Neuronal stem cell (in vitro differentiated cells): ENCODE results near the gene KDR.

ENCODE experiments used
- DNase-seq: peaks from one replicate; pipeline ENCODE4 v3.0.0-alpha.2; 2013; ENCODE audit warnings: low spot score
- H2AFZ ChIP-seq: one replicate; pipeline ENCODE4 v1.6.1; 2013; ENCODE audit warnings: mild to moderate bottlenecking, low read length, inconsistent platforms
- H2AK5ac ChIP-seq: 2 replicates; pipeline ENCODE4 v1.6.1; 2013; ENCODE audit warnings: low read depth, mild to moderate bottlenecking, inconsistent platforms, low read length, moderate library complexity, mixed read lengths
- H2BK120ac ChIP-seq: 2 replicates; pipeline ENCODE4 v1.6.1; 2013; ENCODE audit warnings: low read depth, mild to moderate bottlenecking, inconsistent platforms, low read length, moderate library complexity, mixed read lengths
- H2BK12ac ChIP-seq: one replicate; pipeline ENCODE4 v1.6.1; 2013; ENCODE audit warnings: low read length, inconsistent platforms
- H2BK15ac ChIP-seq: 2 replicates; pipeline ENCODE4 v1.6.1; 2013; ENCODE audit warnings: mild to moderate bottlenecking, low read length, inconsistent platforms, mixed read lengths
- H2BK5ac ChIP-seq: one replicate; pipeline ENCODE4 v1.6.1; 2013; ENCODE audit warnings: inconsistent platforms, mild to moderate bottlenecking, low read length, moderate library complexity
- H3K14ac ChIP-seq: one replicate; pipeline ENCODE4 v1.6.1; 2013; ENCODE audit warnings: low read length, inconsistent platforms
- H3K18ac ChIP-seq: 2 replicates; pipeline ENCODE4 v1.6.1; 2013; ENCODE audit warnings: low read length, inconsistent platforms
- H3K23ac ChIP-seq: 2 replicates; pipeline ENCODE4 v1.6.1; 2013; ENCODE audit warnings: low read depth, mild to moderate bottlenecking, mixed read lengths, low read length, inconsistent platforms; ENCODE audit not compliant: poor library complexity
- H3K27ac ChIP-seq: replicated peaks from 3 replicates; pipeline ENCODE4 v1.5.1; 2013; ENCODE audit warnings: low read length, inconsistent platforms
- H3K27me3 ChIP-seq, 3 experiments: 2 replicates each; pipeline ENCODE4 v1.6.1; 2013; ENCODE audit warnings: low read length in 3 of 3, mild to moderate bottlenecking in 2 of 3, inconsistent platforms in 1 of 3, low read depth in 1 of 3, mixed read lengths in 1 of 3, moderate library complexity in 1 of 3; ENCODE audit not compliant: control insufficient read depth in 3 of 3, insufficient read depth in 3 of 3
- H3K36me3 ChIP-seq, 2 donors: replicated peaks in 1 of 2; 2 replicates each; pipeline ENCODE4 v1.6.1; 2013; ENCODE audit warnings: low read length in 2 of 2; ENCODE audit not compliant: control insufficient read depth in 2 of 2, insufficient read depth in 2 of 2
- H3K4ac ChIP-seq: 2 replicates; pipeline ENCODE4 v1.6.1; 2013; ENCODE audit warnings: inconsistent platforms, mild to moderate bottlenecking, low read length, moderate library complexity
- H3K4me1 ChIP-seq, 2 donors: 1 replicate in 1 of 2; 2 replicates in 1 of 2; pipeline ENCODE4 v1.6.1; 2013; ENCODE audit warnings: low read length in 2 of 2, low read depth in 1 of 2; ENCODE audit not compliant: control insufficient read depth in 2 of 2, insufficient read depth in 1 of 2
- H3K4me2 ChIP-seq: one replicate; pipeline ENCODE4 v1.6.1; 2013; ENCODE audit warnings: mild to moderate bottlenecking, low read length, inconsistent platforms; ENCODE audit not compliant: insufficient read depth, poor library complexity, severe bottlenecking
- H3K4me3 ChIP-seq, 2 donors: 2 replicates each; pipeline ENCODE4 v1.5.1; 2013; ENCODE audit warnings: low read length in 2 of 2, mild to moderate bottlenecking in 2 of 2, inconsistent platforms in 1 of 2, moderate library complexity in 1 of 2
- H3K79me1 ChIP-seq: one replicate; pipeline ENCODE4 v1.6.1; 2013; ENCODE audit warnings: low read depth, mild to moderate bottlenecking, inconsistent platforms, low read length, moderate library complexity
- H3K9ac ChIP-seq: one replicate; pipeline ENCODE4 v1.6.1; 2013; ENCODE audit warnings: mild to moderate bottlenecking, low read depth, low read length, inconsistent platforms; ENCODE audit not compliant: poor library complexity
- H3K9me3 ChIP-seq, 2 donors: replicated peaks in 1 of 2; 2 replicates each; pipeline versions ENCODE3 to v1.6.1; 2013; ENCODE audit warnings: low read length in 2 of 2, mild to moderate bottlenecking in 2 of 2, inconsistent platforms in 1 of 2, low read depth in 1 of 2, mixed read lengths in 1 of 2, moderate library complexity in 1 of 2; ENCODE audit not compliant: control insufficient read depth in 2 of 2, insufficient read depth in 1 of 2
- H4K8ac ChIP-seq: one replicate; pipeline ENCODE4 v1.6.1; 2013; ENCODE audit warnings: low read depth, mild to moderate bottlenecking, inconsistent platforms, low read length, moderate library complexity
- H4K91ac ChIP-seq: one replicate; pipeline ENCODE4 v1.6.1; 2013; ENCODE audit warnings: low read length, low read depth, mild to moderate bottlenecking, inconsistent platforms; ENCODE audit not compliant: poor library complexity
- WGBS, 2 donors: extraction: QIAGEN DNeasy Blood & Tissue Kit; methylation state at CpG; one replicate each; pipeline ENCODE4 v1.1.7; 2013; ENCODE audit warnings: missing lambda C conversion rate in 2 of 2, mixed read lengths in 1 of 2; ENCODE audit not compliant: insufficient read length in 2 of 2, insufficient replicate concordance in 1 of 2; ENCODE audit errors: extremely low coverage in 2 of 2; 5-methylcytosine and 5-hydroxymethylcytosine counted together

KDR gene

GRCh38 chr4:55143858-55144257, 18.5 kb upstream of the KDR start:
- H3K14ac ChIP-seq = no peak overlapping the region
- no peak overlapping the region for H3K27ac ChIP-seq
- WGBS, 2 donors = no CpG with 5 or more reads among the region's 2 CpGs

GRCh38 chr4:55138367-55138766, 13.0 kb upstream of the KDR start:
- H2BK5ac ChIP-seq = no peak overlapping the region
- H3K18ac ChIP-seq = no peak overlapping the region
- no CpG with 5 or more reads among the region's 4 CpGs for WGBS, 2 donors
- H4K8ac ChIP-seq = no peak overlapping the region
- no peak overlapping the region for H3K4me3 ChIP-seq
- H2AFZ ChIP-seq = peak overlapping the region; percentile 31
- no peaks in the 10 kb centered on the region for H3K36me3 ChIP-seq
- H3K4me2 ChIP-seq = no peak overlapping the region
- H2BK12ac ChIP-seq = no peak overlapping the region
- H3K4me1 ChIP-seq = peaks cover 0 to 3% of the 10 kb centered on the region in 2 donors
- no peak overlapping the region for H2BK15ac ChIP-seq
- no peak overlapping the region for H3K9ac ChIP-seq
- H3K9me3 ChIP-seq = no peaks in the 10 kb centered on the region
- no peak overlapping the region for H3K23ac ChIP-seq
- H3K27ac ChIP-seq = no peak overlapping the region
- H3K14ac ChIP-seq = no peak overlapping the region
- H3K27me3 ChIP-seq = no peaks in the 10 kb centered on the region
- H3K4ac ChIP-seq = no peak overlapping the region
- no peaks in the 10 kb centered on the region for H3K79me1 ChIP-seq
- H4K91ac ChIP-seq = no peak overlapping the region
- DNase-seq = no peak
- no peak overlapping the region for H2AK5ac ChIP-seq
- H2BK120ac ChIP-seq = no peak overlapping the region

More at GRCh38 chr4:55143858-55144257, 18.5 kb upstream of the KDR start:
- Histone ChIP-seq H3K9me3 (no peaks in the 10 kb centered on the region), H2BK15ac (no peak overlapping the region), H3K79me1 (no peaks in the 10 kb centered on the region), H3K4me2 (no peak overlapping the region), H3K36me3 (no peaks in the 10 kb centered on the region), H2BK5ac (no peak overlapping the region), H3K9ac (no peak overlapping the region), H4K8ac (no peak overlapping the region), H3K4ac (no peak overlapping the region), H3K4me3 (no peak overlapping the region), H4K91ac (no peak overlapping the region), H3K27me3 (no peaks in the 10 kb centered on the region), H2AK5ac (no peak overlapping the region), H2BK12ac (no peak overlapping the region), H3K4me1 (no peaks in the 10 kb centered on the region), H2BK120ac (no peak overlapping the region), H3K18ac (no peak overlapping the region), H2AFZ (no peak overlapping the region), H3K23ac (no peak overlapping the region)
- DNase-seq = no peak

GRCh38 chr4:55136634-55137033, 11.2 kb upstream of the KDR start:
- H3K14ac ChIP-seq = no peak overlapping the region
- H3K9ac ChIP-seq = no peak overlapping the region
- no peak overlapping the region for H4K91ac ChIP-seq

GRCh38 chr4:55133951-55134350, 8.6 kb upstream of the KDR start:
- no peak overlapping the region for H3K23ac ChIP-seq
- H3K79me1 ChIP-seq = no peaks in the 10 kb centered on the region
- no peak overlapping the region for H3K14ac ChIP-seq
- H2BK12ac ChIP-seq = no peak overlapping the region
- no peak overlapping the region for H3K18ac ChIP-seq
- H2BK120ac ChIP-seq = no peak overlapping the region
- H3K4me2 ChIP-seq = no peak overlapping the region
- H2AFZ ChIP-seq = no peak overlapping the region
- no peak overlapping the region for H4K8ac ChIP-seq
- H3K4ac ChIP-seq = no peak overlapping the region
- no peak overlapping the region for H2BK5ac ChIP-seq
- no CpG with 5 or more reads among the region's 3 CpGs for WGBS, 2 donors
- no peak for DNase-seq
- H2AK5ac ChIP-seq = no peak overlapping the region
- H2BK15ac ChIP-seq = no peak overlapping the region
- no peak overlapping the region for H3K4me3 ChIP-seq
- H3K9ac ChIP-seq = no peak overlapping the region
- H3K9me3 ChIP-seq = no peaks in the 10 kb centered on the region
- no peak overlapping the region for H4K91ac ChIP-seq
- no peaks in the 10 kb centered on the region for H3K36me3 ChIP-seq
- H3K27me3 ChIP-seq = no peaks in the 10 kb centered on the region
- H3K4me1 ChIP-seq = peaks cover 0 to 3% of the 10 kb centered on the region in 2 donors
- H3K27ac ChIP-seq = no peak overlapping the region

More at GRCh38 chr4:55136634-55137033, 11.2 kb upstream of the KDR start:
- no peak overlapping the region for H3K27ac ChIP-seq
- H3K27me3 ChIP-seq = no peaks in the 10 kb centered on the region
- no peak overlapping the region for H2AK5ac ChIP-seq
- H3K4ac ChIP-seq = no peak overlapping the region
- H2BK120ac ChIP-seq = no peak overlapping the region
- no peak for DNase-seq
- H3K4me1 ChIP-seq = peaks cover 0 to 3% of the 10 kb centered on the region in 2 donors
- H4K8ac ChIP-seq = no peak overlapping the region
- no peaks in the 10 kb centered on the region for H3K9me3 ChIP-seq
- H3K4me2 ChIP-seq = no peak overlapping the region
- no peak overlapping the region for H3K23ac ChIP-seq
- no CpG with 5 or more reads among the region's 2 CpGs for WGBS, 2 donors
- H2BK15ac ChIP-seq = no peak overlapping the region
- no peak overlapping the region for H3K4me3 ChIP-seq
- no peak overlapping the region for H2BK5ac ChIP-seq
- no peak overlapping the region for H3K18ac ChIP-seq
- no peaks in the 10 kb centered on the region for H3K36me3 ChIP-seq
- no peak overlapping the region for H2AFZ ChIP-seq
- H3K79me1 ChIP-seq = no peaks in the 10 kb centered on the region
- no peak overlapping the region for H2BK12ac ChIP-seq
